NCI-H82 (cell line): ENCODE measurements around the gene GABRG3.

Experiments
- DNase-seq: peaks from one replicate; lab custom pipeline; 2025; lab: John Stamatoyannopoulos, UW

Gene GABRG3

GRCh38 chr15:27064080-27064479 lies 93.1 kb downstream of the GABRG3 start:
- no peak for DNase-seq

- DNase-seq, result no peak
Observed at GRCh38 chr15:27065151-27065550, 94.2 kb downstream of the GABRG3 start.

GRCh38 chr15:27065785-27066184 lies 94.8 kb downstream of the GABRG3 start:
- no peak for DNase-seq

- DNase-seq, result no peak
Observed at GRCh38 chr15:27066446-27066845, 95.5 kb downstream of the GABRG3 start.

- no peak for DNase-seq
Observed at GRCh38 chr15:27067175-27067574, 96.2 kb downstream of the GABRG3 start.

- DNase-seq, result no peak
Observed at GRCh38 chr15:27070841-27071240, 99.9 kb downstream of the GABRG3 start.

DNA sequence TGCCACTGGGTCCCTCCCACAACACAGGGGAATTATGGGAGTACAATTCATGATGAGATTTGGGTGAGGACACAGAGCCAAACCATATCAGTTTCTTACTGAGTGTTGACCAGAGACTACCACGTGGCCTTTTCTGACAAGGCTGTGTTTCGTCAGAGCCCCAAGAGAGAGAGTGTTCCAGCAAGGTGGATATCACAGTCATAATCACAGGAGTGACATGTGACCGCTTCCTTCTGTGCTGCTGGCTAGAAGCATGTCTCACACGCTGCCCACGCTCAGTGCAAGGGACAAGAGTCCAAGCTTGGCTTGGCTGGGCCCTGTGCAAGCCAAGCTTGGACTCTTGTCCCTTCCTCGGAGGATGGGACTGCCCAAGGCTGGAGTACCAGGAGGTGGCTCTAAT lies 103.2 kb downstream of the GABRG3 start:
- DNase-seq, result no peak

GRCh38 chr15:27077790-27078189 lies 106.8 kb downstream of the GABRG3 start:
- peak; percentile 8 for DNase-seq

DNA sequence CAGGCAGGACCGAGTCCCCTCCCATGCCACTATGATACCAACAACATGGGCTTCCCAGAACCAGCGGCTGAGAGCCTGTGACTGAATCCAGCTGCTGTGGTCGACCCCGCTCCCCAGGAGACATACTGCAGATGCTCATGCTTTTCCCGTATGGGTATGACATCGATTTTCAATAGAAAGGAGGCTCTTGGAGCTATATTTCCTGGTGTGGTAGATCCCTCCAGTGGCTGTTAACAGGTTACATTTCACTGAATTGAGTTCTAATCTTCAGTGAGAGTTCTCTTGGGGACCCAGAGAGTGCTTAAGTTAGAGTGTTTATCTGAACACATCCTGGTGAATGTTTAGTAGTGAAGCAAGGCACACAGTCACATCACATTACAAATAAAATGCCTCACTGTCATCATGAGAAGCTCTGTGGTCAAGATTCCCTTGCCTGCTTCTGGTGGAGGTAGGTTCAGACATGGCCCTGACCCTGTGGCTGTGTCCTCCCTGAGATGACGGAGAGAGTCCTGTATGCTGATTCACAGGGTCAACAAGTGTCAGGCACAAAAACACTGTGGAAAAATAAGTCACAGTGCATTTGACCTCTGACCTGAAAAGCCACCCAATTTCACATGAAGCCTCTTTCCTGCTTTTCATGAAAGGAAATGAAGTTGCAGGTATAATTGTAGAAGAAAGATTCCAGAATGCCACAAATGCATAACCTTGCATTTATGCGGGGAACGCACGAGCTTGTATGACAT lies 110.9 kb downstream of the GABRG3 start:
- no peak for DNase-seq

GRCh38 chr15:27082526-27082925 lies 111.5 kb downstream of the GABRG3 start:
- DNase-seq, result no peak

DNA sequence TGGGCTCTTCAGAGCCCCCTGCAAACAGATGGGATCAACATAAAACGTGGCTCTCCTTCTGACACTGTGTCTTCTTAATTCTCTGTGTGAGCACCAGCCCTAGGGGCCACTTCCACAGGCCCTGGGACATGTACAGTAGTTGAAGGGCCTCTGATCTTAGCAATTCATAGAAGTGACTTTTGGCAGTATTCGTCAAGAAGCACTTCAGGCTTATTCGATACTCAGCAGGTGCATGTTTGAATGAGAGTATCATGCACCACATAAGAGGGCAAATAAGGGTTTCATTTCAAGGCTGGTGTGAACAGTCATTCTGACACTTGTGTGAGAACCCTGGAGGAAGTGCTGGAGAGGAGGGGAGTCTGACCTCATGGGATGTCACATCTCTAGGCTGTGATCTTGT lies 113.9 kb downstream of the GABRG3 start:
- DNase-seq, result no peak

DNA sequence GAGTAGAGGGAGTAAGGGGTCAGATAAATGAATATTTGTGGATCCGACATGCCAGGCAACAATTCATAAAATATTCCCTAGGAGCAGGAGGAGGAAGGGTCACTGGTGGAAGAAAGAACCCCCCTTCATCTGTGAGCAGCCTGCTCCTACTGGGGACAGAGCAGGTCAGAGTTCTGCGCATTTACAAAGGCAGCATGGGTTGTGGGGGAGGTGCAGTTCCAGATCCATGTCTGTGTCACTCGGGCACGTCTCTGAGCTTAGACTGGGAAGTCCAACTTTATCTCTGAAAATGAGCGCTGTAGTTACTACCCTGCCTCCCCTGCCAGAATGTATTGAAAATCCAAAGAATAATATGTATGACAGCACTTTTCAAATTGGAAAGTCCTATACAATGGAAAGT lies 115.2 kb downstream of the GABRG3 start:
- peak; percentile 80 for DNase-seq

DNA sequence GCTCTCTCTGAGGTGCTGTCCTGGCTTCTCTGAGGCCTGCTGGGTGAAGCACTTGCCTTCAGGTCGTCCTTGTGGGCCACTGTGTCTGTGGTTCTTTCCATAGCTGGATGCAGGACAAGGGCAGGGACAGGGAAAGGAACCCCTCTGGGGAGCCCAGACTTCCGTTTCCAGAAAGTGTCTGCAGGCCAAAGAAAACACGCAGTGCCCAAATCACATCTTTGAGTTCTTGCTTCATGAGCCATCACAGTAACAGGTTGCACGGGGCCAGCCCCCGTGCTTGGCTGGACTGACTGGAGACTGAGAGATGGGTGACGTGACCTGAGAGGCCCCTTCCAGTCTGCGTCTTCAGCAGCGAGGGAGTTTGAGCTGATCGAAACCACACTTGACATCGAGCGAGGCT lies 115.8 kb downstream of the GABRG3 start:
- DNase-seq, result no peak

DNA sequence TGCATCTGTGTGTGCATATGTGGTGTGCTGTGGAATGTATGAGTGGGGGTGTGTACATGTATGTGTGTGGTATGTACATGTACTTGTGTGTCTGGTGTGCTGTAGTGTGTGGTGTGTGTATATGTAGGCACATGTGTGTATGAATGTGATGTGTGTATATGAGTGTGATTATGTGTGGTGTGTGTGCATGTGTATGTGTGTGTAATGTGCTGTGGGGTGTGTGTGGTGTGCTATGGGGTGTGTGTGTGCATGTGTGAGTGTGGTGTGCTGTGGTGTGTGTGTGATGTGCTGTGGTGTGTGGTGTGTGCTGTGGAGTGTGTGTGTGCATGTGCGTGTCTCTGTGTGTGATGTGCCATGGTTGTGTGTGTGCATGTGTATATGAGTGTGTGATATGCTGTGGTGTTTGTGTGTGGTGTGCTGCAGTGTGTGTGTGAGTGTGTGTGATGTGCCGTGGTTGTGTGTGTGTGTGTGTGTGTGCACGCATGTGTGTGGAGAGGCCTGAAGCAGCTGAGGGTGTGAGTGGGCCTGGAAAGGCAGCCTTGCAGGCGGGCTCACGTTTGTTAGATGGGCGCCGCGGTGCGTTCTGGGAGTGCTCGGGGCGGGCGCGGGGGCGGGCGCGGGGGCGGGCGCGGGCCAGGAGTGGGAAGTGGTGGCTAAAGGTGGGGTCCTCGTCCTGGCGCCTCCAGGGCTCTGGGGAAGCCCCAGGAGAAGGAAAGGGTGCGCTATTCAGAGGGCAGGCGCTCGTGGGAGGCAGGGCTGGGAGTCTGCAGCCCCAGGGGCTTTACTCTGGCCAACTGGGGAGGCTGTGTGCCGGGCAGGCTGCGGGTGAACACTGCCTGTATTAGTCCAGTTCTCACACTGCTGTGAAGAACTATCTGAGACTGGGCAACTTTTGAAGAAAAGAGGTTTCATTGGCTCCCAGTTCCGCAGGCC lies 116.9 kb downstream of the GABRG3 start:
- DNase-seq, result no peak

DNA sequence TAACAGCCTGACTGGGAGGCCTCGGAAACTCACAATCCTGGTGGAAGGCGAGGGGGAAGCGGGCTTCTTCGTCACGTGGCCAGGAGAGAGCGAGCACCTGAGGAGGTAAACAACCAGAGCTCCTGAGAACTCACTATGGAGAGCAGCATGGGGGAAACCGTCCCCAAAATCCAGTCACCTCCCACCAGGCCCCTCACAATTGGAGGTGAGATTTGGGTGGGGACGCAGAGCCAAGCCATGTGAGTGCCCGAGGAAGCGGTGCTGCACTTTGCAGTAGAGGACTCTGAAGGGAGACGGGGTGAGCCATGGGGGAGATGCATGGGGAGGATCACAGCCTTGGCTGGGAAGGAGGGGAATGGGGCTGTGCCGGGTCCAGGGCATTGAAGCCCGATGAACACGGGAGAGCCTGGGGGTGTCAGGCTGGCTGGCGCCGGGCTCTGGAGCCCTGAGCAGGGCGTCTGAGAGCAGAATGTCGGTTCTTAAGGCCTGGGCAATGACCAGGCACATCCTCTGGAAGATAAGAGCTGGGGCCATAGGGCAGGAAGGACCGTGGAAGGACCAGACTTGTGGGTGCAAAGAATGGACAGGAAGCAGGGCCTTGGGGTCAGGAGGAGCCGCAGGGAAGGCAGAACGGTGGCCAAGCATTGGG lies 117.7 kb downstream of the GABRG3 start:
- no peak for DNase-seq

DNA sequence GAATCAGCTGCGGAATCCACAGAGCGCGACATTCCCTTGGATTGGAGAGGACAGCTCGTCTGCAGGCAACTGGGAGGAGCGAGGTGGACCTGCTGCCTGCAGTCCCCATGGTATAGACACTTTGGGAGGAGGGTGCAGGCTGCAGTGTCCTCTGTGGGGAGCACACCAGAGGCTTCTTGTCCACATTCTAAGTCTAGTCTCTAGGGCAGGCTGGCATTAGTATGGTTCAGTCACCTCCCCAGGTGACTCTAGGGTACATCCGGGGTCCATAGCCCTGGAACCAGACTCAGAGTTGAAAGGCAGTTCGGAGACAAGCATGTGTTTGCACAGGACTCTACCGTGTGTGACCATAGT lies 118.2 kb downstream of the GABRG3 start:
- DNase-seq, result no peak

GRCh38 chr15:27089676-27090075 lies 118.7 kb downstream of the GABRG3 start:
- no peak for DNase-seq

- no peak for DNase-seq
Observed at GRCh38 chr15:27091270-27091940, 120.4 kb downstream of the GABRG3 start.

GRCh38 chr15:27092390-27092789 lies 121.4 kb downstream of the GABRG3 start:
- DNase-seq, result no peak

DNA sequence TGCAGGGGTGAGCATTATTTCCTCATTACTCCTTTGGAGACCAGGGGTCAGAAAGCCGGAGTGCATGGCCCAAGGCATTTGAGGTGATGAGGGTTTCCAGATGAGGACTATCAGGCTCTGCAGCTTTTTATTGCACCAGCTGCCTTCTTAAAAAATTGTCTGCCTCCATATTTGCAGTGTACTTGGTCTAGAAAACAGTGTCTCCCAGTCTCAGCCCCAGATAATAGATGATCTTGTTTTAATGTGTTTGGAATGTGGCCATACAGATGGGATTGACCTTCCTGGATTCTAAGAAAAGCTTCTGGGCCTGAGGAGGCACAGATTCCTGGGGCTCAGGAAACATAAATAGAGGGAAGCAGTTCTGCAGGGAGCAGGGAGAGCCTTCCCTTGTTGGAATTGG lies 123.3 kb downstream of the GABRG3 start:
- peak; percentile 29 for DNase-seq

DNA sequence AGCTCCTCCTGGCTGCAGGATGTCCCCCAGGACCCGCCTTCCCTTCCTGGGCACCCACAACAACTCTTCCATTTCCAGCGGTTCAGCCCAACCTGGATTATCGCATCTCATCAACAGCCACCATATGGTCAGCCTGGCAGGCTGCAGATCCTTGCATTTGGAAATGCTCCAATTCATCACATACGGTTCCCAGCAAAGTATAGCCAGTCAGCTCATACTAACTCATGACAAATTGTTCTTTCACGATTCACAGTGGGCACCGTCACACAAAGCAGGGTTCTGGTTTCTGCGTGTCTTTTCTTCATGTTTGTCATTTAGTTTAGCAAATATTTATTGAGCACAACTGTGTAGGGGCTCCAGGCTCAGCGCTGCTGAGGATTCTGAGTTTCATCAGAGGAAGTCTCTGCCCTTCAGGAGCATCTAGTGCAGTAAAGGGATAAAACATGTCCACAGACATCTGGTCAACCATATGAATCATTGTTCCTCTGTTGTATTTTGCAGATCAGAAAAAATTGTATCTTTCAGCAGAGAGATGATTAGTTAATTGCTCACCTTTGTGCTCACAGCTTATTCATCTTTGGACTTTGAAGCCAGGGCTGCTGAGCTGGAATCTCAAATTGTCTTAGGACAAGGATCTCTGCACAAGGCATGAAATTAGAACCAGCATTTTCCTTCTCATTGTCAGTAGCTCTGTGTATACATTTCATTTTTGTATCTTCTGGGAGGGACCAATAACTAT lies 125.1 kb downstream of the GABRG3 start:
- DNase-seq, result peak; percentile 95

GRCh38 chr15:27097506-27097905 lies 126.5 kb downstream of the GABRG3 start:
- DNase-seq, result no peak
